OCI-LY1 (cell line): ENCODE results near the gene FATE1.

ENCODE experiments used
- H2AFZ ChIP-seq: fragments of 200-600 bp; sonication (generic), shearing (Covaris generic); 2 replicates; pipeline ENCODE4 v1.6.0; 2014; ENCODE audit warnings: antibody characterized with exemption, mild to moderate bottlenecking, low read length
- H3F3A ChIP-seq: fragments of 200-600 bp; sonication (generic), shearing (Covaris generic); 2 replicates; pipeline ENCODE4 v1.6.0; 2014; ENCODE audit warnings: mild to moderate bottlenecking, antibody characterized with exemption, low read length, moderate library complexity; ENCODE audit not compliant: insufficient read depth
- H3K27ac ChIP-seq: fragments of 200-600 bp; sonication (generic); 2 replicates; pipeline ENCODE4 v1.5.1; 2014; ENCODE audit warnings: low read length, mixed run types, mild to moderate bottlenecking, low read depth; ENCODE audit not compliant: poor library complexity, severe bottlenecking
- H3K27me3 ChIP-seq: fragments of 200-600 bp; sonication (generic); 2 replicates; pipeline ENCODE4 v1.6.0; 2014; ENCODE audit warnings: antibody characterized with exemption, mild to moderate bottlenecking, low read length, moderate library complexity; ENCODE audit not compliant: insufficient read depth
- H3K36me3 ChIP-seq: fragments of 200-600 bp; sonication (generic); 2 replicates; pipeline ENCODE4 v1.6.1; 2014; ENCODE audit warnings: mild to moderate bottlenecking, antibody characterized with exemption, low read length, moderate library complexity, mixed read lengths; ENCODE audit not compliant: insufficient read depth
- H3K4me1 ChIP-seq: fragments of 200-600 bp; sonication (generic); 2 replicates; pipeline ENCODE4 v1.5.1; 2014; ENCODE audit warnings: mild to moderate bottlenecking, low read length, moderate library complexity; ENCODE audit not compliant: insufficient read depth, severe bottlenecking
- H3K4me2 ChIP-seq: fragments of 200-600 bp; sonication (generic), shearing (Covaris generic); 2 replicates; pipeline ENCODE4 v1.6.1; 2014; ENCODE audit warnings: low read length
- H3K4me3 ChIP-seq: fragments of 200-600 bp; sonication (generic); 2 replicates; pipeline ENCODE4 v1.5.1; 2014; ENCODE audit warnings: low read length, low read depth, mild to moderate bottlenecking, mixed read lengths; ENCODE audit not compliant: poor library complexity, severe bottlenecking
- H3K79me2 ChIP-seq: fragments of 200-600 bp; shearing (Covaris generic); 2 replicates; pipeline ENCODE4 v1.6.1; 2016; ENCODE audit warnings: mixed run types, low read length, mixed read lengths; ENCODE audit not compliant: insufficient read depth
- H3K9ac ChIP-seq: fragments of 200-600 bp; sonication (generic), shearing (Covaris generic); 2 replicates; pipeline ENCODE4 v1.6.1; 2014; ENCODE audit warnings: mild to moderate bottlenecking, low read length, mixed read lengths
- H3K9me2 ChIP-seq: fragments of 200-600 bp; sonication (generic), shearing (Covaris generic); 2 replicates; pipeline ENCODE4 v1.6.1; 2014; ENCODE audit warnings: low read depth, mild to moderate bottlenecking, low read length, mixed read lengths
- H3K9me3 ChIP-seq: fragments of 200-600 bp; shearing (Covaris generic); 2 replicates; pipeline ENCODE4 v1.6.1; 2014; ENCODE audit warnings: low read length, mixed read lengths
- H4K20me1 ChIP-seq: fragments of 200-600 bp; sonication (generic), shearing (Covaris generic); 2 replicates; pipeline ENCODE4 v1.6.0; 2016; ENCODE audit warnings: mild to moderate bottlenecking, low read length; ENCODE audit not compliant: insufficient read depth
- EZH2 ChIP-seq: fragments of 200-600 bp; sonication (generic), shearing (Covaris generic); IDR thresholded peaks from 2 replicates; pipeline ENCODE4 v1.8.0; 2017; ENCODE audit warnings: borderline replicate concordance, mixed run types, mild to moderate bottlenecking, antibody characterized with exemption, low read length, moderate library complexity, mixed read lengths
- TF ChIP-seq, protein P1 (sequence below): fragments of 200-600 bp; sonication (generic), shearing (Covaris generic); IDR thresholded peaks from 2 replicates; pipeline ENCODE4 v1.5.1; 2017; ENCODE audit warnings: mild to moderate bottlenecking, antibody characterized with exemption, low read length, moderate library complexity, mixed read lengths

Gene FATE1

DNA sequence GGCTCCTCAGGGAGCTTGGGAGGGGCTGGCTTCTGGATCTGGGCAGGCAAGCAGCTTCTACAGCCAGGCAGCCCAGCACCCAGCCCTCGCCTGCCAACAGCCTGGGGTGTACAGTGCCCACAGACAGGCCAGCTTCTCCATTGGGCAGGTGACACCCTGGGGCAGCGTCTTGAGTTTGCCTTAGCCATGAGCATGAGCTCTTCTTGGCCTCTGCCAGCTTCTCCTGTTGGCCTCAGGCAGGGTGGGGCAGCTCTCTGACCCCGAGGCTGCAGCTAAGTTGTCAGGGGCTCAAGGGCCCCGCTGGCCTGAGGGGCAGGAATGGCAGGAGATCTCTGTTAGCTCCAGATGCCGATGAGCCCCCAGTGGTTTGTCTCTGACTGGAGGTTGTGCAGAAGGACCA lies 10.9 kb downstream of the FATE1 start:
- Histone ChIP-seq H3K27me3 (no peaks in the 10 kb centered on the region), H3K27ac (no peak overlapping the region), H3K4me3 (no peak overlapping the region), H3K79me2 (no peaks in the 10 kb centered on the region), H3F3A (no peaks in the 10 kb centered on the region), H3K36me3 (no peaks in the 10 kb centered on the region), H3K9ac (no peak overlapping the region), H3K4me2 (no peak overlapping the region), H2AFZ (no peak overlapping the region), H3K9me2 (no peaks in the 10 kb centered on the region), H4K20me1 (no peaks in the 10 kb centered on the region), H3K4me1 (no peaks in the 10 kb centered on the region), H3K9me3 (no peaks in the 10 kb centered on the region)
- no peak for TF ChIP-seq EZH2
- TF ChIP-seq, protein P1, sequence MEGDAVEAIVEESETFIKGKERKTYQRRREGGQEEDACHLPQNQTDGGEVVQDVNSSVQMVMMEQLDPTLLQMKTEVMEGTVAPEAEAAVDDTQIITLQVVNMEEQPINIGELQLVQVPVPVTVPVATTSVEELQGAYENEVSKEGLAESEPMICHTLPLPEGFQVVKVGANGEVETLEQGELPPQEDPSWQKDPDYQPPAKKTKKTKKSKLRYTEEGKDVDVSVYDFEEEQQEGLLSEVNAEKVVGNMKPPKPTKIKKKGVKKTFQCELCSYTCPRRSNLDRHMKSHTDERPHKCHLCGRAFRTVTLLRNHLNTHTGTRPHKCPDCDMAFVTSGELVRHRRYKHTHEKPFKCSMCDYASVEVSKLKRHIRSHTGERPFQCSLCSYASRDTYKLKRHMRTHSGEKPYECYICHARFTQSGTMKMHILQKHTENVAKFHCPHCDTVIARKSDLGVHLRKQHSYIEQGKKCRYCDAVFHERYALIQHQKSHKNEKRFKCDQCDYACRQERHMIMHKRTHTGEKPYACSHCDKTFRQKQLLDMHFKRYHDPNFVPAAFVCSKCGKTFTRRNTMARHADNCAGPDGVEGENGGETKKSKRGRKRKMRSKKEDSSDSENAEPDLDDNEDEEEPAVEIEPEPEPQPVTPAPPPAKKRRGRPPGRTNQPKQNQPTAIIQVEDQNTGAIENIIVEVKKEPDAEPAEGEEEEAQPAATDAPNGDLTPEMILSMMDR, result no peak

- Histone ChIP-seq H3K4me2 (no peak overlapping the region), H4K20me1 (no peaks in the 10 kb centered on the region), H3K27me3 (no peaks in the 10 kb centered on the region), H3K9me2 (no peaks in the 10 kb centered on the region), H3K9me3 (no peaks in the 10 kb centered on the region), H3K27ac (no peak overlapping the region), H3K36me3 (no peaks in the 10 kb centered on the region), H3F3A (no peaks in the 10 kb centered on the region), H3K9ac (no peak overlapping the region), H3K79me2 (no peaks in the 10 kb centered on the region), H2AFZ (no peak overlapping the region), H3K4me1 (no peaks in the 10 kb centered on the region), H3K4me3 (no peak overlapping the region)
- no peak for TF ChIP-seq EZH2
- TF ChIP-seq, protein P1, result no peak
These were observed 11.5 kb downstream of the FATE1 start for GRCh38 chrX:151727346-151727745.

GRCh38 chrX:151729056-151729725 lies 13.4 kb downstream of the FATE1 start:
- H3K9me3 ChIP-seq, result no peaks in the 10 kb centered on the region
- no peak overlapping the region for H3K27ac ChIP-seq
- H3K36me3 ChIP-seq, result no peaks in the 10 kb centered on the region
- no peaks in the 10 kb centered on the region for H3K4me1 ChIP-seq
- no peaks in the 10 kb centered on the region for H4K20me1 ChIP-seq
- no peak overlapping the region for H3K9ac ChIP-seq
- no peak overlapping the region for H3K4me2 ChIP-seq
- no peaks in the 10 kb centered on the region for H3K27me3 ChIP-seq
- H3F3A ChIP-seq, result no peaks in the 10 kb centered on the region
- TF ChIP-seq EZH2, result no peak
- TF ChIP-seq, protein P1, result no peak
- no peak overlapping the region for H2AFZ ChIP-seq
- no peaks in the 10 kb centered on the region for H3K79me2 ChIP-seq
- no peaks in the 10 kb centered on the region for H3K9me2 ChIP-seq
- no peak overlapping the region for H3K4me3 ChIP-seq
